Measurements from ENCODE around the gene ZNHIT3.
"Not testable (repeated sequence)": the region's sequence is repeated elsewhere in the genome, so short reads cannot be mapped to it uniquely, and the experiment has no call there.

The ZNHIT3 gene

GRCh38 chr17:36463916-36464764, 22.3 kb upstream of the ZNHIT3 start:
- no peak overlapping the region for H3K9ac ChIP-seq (ENCODE audit: low read length)
- peak overlapping the region; percentile 27; the same call in 1 of the 2 replicates for H3K4me3 ChIP-seq (ENCODE audit: low read depth, low read length)
- H3K9me3 ChIP-seq (ENCODE audit: control insufficient read depth, insufficient read depth, low read depth, low read length): no peaks in the 10 kb centered on the region
- no peaks in the 10 kb centered on the region for H3K36me3 ChIP-seq (ENCODE audit: control insufficient read depth, insufficient read depth, low read length)
- H3K4me1 ChIP-seq (ENCODE audit: control insufficient read depth, insufficient read depth, low read length): no peaks in the 10 kb centered on the region
- H3K27me3 ChIP-seq (ENCODE audit: control insufficient read depth, insufficient read depth, low read length): peaks cover 59% of the 10 kb centered on the region
- no peak overlapping the region for H3K27ac ChIP-seq (ENCODE audit: low read depth, low read length)

- H3K9me3 ChIP-seq (ENCODE audit: control insufficient read depth, insufficient read depth, low read depth, low read length): no peaks in the 10 kb centered on the region
- no peak overlapping the region for H3K4me3 ChIP-seq (ENCODE audit: low read depth, low read length)
- H3K36me3 ChIP-seq (ENCODE audit: control insufficient read depth, insufficient read depth, low read length): no peaks in the 10 kb centered on the region
- no peak overlapping the region for H3K27ac ChIP-seq (ENCODE audit: low read depth, low read length)
- H3K9ac ChIP-seq (ENCODE audit: low read length): no peak overlapping the region
- peaks cover 61% of the 10 kb centered on the region for H3K27me3 ChIP-seq (ENCODE audit: control insufficient read depth, insufficient read depth, low read length)
- H3K4me1 ChIP-seq (ENCODE audit: control insufficient read depth, insufficient read depth, low read length): no peaks in the 10 kb centered on the region
These were observed 21.8 kb upstream of the ZNHIT3 start for GRCh38 chr17:36464765-36465088.

- Histone ChIP-seq H3K9me3 (ENCODE audit: control insufficient read depth, insufficient read depth, low read depth, low read length) (no peaks in the 10 kb centered on the region), H3K4me1 (ENCODE audit: control insufficient read depth, insufficient read depth, low read length) (no peaks in the 10 kb centered on the region), H3K9ac (ENCODE audit: low read length) (no peak overlapping the region), H3K36me3 (ENCODE audit: control insufficient read depth, insufficient read depth, low read length) (no peaks in the 10 kb centered on the region), H3K4me3 (ENCODE audit: low read depth, low read length) (no peak overlapping the region), H3K27ac (ENCODE audit: low read depth, low read length) (no peak overlapping the region), H3K27me3 (ENCODE audit: control insufficient read depth, insufficient read depth, low read length) (peaks cover 54% of the 10 kb centered on the region)
These were observed 17.4 kb upstream of the ZNHIT3 start for GRCh38 chr17:36468903-36469635.

GRCh38 chr17:36469733-36470132, 16.7 kb upstream of the ZNHIT3 start:
- H3K27ac ChIP-seq (ENCODE audit: low read depth, low read length): no peak overlapping the region
- H3K27me3 ChIP-seq (ENCODE audit: control insufficient read depth, insufficient read depth, low read length): peaks cover 49% of the 10 kb centered on the region
- H3K4me1 ChIP-seq (ENCODE audit: control insufficient read depth, insufficient read depth, low read length): no peaks in the 10 kb centered on the region
- H3K9ac ChIP-seq (ENCODE audit: low read length): no peak overlapping the region
- no peaks in the 10 kb centered on the region for H3K36me3 ChIP-seq (ENCODE audit: control insufficient read depth, insufficient read depth, low read length)
- no peak overlapping the region for H3K4me3 ChIP-seq (ENCODE audit: low read depth, low read length)
- H3K9me3 ChIP-seq (ENCODE audit: control insufficient read depth, insufficient read depth, low read depth, low read length): no peaks in the 10 kb centered on the region

GRCh38 chr17:36470499-36470898, 16.0 kb upstream of the ZNHIT3 start:
- no peaks in the 10 kb centered on the region for H3K9me3 ChIP-seq (ENCODE audit: control insufficient read depth, insufficient read depth, low read depth, low read length)
- peaks cover 41% of the 10 kb centered on the region for H3K27me3 ChIP-seq (ENCODE audit: control insufficient read depth, insufficient read depth, low read length)
- H3K4me1 ChIP-seq (ENCODE audit: control insufficient read depth, insufficient read depth, low read length): peaks cover 4% of the 10 kb centered on the region; the same call in 1 of the 2 replicates

GRCh38 chr17:36474571-36474970, 11.9 kb upstream of the ZNHIT3 start:
- no peak overlapping the region for H3K9ac ChIP-seq (ENCODE audit: low read length)
- H3K4me3 ChIP-seq (ENCODE audit: low read depth, low read length): no peak overlapping the region
- H3K9me3 ChIP-seq (ENCODE audit: control insufficient read depth, insufficient read depth, low read depth, low read length): no peaks in the 10 kb centered on the region
- H3K27me3 ChIP-seq (ENCODE audit: control insufficient read depth, insufficient read depth, low read length): peaks cover 33% of the 10 kb centered on the region; the same call in 1 of the 2 replicates
- no peaks in the 10 kb centered on the region for H3K36me3 ChIP-seq (ENCODE audit: control insufficient read depth, insufficient read depth, low read length)
- peaks cover 4% of the 10 kb centered on the region; the same call in 1 of the 2 replicates for H3K4me1 ChIP-seq (ENCODE audit: control insufficient read depth, insufficient read depth, low read length)
- H3K27ac ChIP-seq (ENCODE audit: low read depth, low read length): no peak overlapping the region

More at GRCh38 chr17:36470499-36470898, 16.0 kb upstream of the ZNHIT3 start:
- H3K36me3 ChIP-seq (ENCODE audit: control insufficient read depth, insufficient read depth, low read length): no peaks in the 10 kb centered on the region
- no peak overlapping the region for H3K27ac ChIP-seq (ENCODE audit: low read depth, low read length)
- H3K4me3 ChIP-seq (ENCODE audit: low read depth, low read length): no peak overlapping the region
- no peak overlapping the region for H3K9ac ChIP-seq (ENCODE audit: low read length)

GRCh38 chr17:36475346-36475970, 11.0 kb upstream of the ZNHIT3 start:
- no peak overlapping the region for H3K27ac ChIP-seq (ENCODE audit: low read depth, low read length)
- peaks cover 26% of the 10 kb centered on the region; the same call in 1 of the 2 replicates for H3K27me3 ChIP-seq (ENCODE audit: control insufficient read depth, insufficient read depth, low read length)
- peaks cover 4% of the 10 kb centered on the region; the same call in 1 of the 2 replicates for H3K4me1 ChIP-seq (ENCODE audit: control insufficient read depth, insufficient read depth, low read length)
- H3K9ac ChIP-seq (ENCODE audit: low read length): no peak overlapping the region
- no peaks in the 10 kb centered on the region for H3K9me3 ChIP-seq (ENCODE audit: control insufficient read depth, insufficient read depth, low read depth, low read length)
- no peaks in the 10 kb centered on the region for H3K36me3 ChIP-seq (ENCODE audit: control insufficient read depth, insufficient read depth, low read length)
- H3K4me3 ChIP-seq (ENCODE audit: low read depth, low read length): no peak overlapping the region

GRCh38 chr17:36481829-36482228, 4.7 kb upstream of the ZNHIT3 start:
- Histone ChIP-seq H3K9ac (ENCODE audit: low read length) (no peak overlapping the region), H3K9me3 (ENCODE audit: control insufficient read depth, insufficient read depth, low read depth, low read length) (no peaks in the 10 kb centered on the region), H3K27ac (ENCODE audit: low read depth, low read length) (no peak overlapping the region), H3K36me3 (ENCODE audit: control insufficient read depth, insufficient read depth, low read length) (no peaks in the 10 kb centered on the region), H3K4me3 (ENCODE audit: low read depth, low read length) (no peak overlapping the region), H3K27me3 (ENCODE audit: control insufficient read depth, insufficient read depth, low read length) (peaks cover 43% of the 10 kb centered on the region), H3K4me1 (ENCODE audit: control insufficient read depth, insufficient read depth, low read length) (peaks cover 19% of the 10 kb centered on the region)

GRCh38 chr17:36482611-36483504, 3.6 kb upstream of the ZNHIT3 start:
- H3K9ac ChIP-seq (ENCODE audit: low read length): no peak overlapping the region
- H3K27ac ChIP-seq (ENCODE audit: low read depth, low read length): no peak overlapping the region
- H3K4me3 ChIP-seq (ENCODE audit: low read depth, low read length): peak overlapping the region; percentile 41
- peaks cover 19% of the 10 kb centered on the region for H3K4me1 ChIP-seq (ENCODE audit: control insufficient read depth, insufficient read depth, low read length)
- H3K9me3 ChIP-seq (ENCODE audit: control insufficient read depth, insufficient read depth, low read depth, low read length): no peaks in the 10 kb centered on the region
- peaks cover 43% of the 10 kb centered on the region for H3K27me3 ChIP-seq (ENCODE audit: control insufficient read depth, insufficient read depth, low read length)
- no peaks in the 10 kb centered on the region for H3K36me3 ChIP-seq (ENCODE audit: control insufficient read depth, insufficient read depth, low read length)

- not testable (repeated sequence) for H3K9me3 ChIP-seq (ENCODE audit: control insufficient read depth, insufficient read depth, low read depth, low read length); H3K36me3 ChIP-seq (ENCODE audit: control insufficient read depth, insufficient read depth, low read length); H3K9ac ChIP-seq (ENCODE audit: low read length); H3K4me3 ChIP-seq (ENCODE audit: low read depth, low read length); H3K27ac ChIP-seq (ENCODE audit: low read depth, low read length)
- H3K4me1 ChIP-seq (ENCODE audit: control insufficient read depth, insufficient read depth, low read length): peaks cover 19% of the 10 kb centered on the region
- peaks cover 43% of the 10 kb centered on the region for H3K27me3 ChIP-seq (ENCODE audit: control insufficient read depth, insufficient read depth, low read length)
These were observed 2.5 kb upstream of the ZNHIT3 start for GRCh38 chr17:36484021-36484420.
